Right atrium auricular region (tissue), 2 donors: ENCODE data around the gene WDR70. TPM values are rescaled to one million over a fixed set of nuclear protein-coding genes. Genes with fewer than 3 reads are reported as not detected.

Source experiments
- DNase-seq: peaks from one replicate; pipeline ENCODE4 v3.0.0-alpha.2; 2019; ENCODE audit warnings: low spot score
- H3K27ac ChIP-seq, 2 donors: fragments of 200-600 bp; sonication (generic); 1 replicate in 1 of 2; 2 replicates in 1 of 2; pipeline ENCODE4 v1.5.1; 2016 to 2019
- H3K27me3 ChIP-seq, 2 donors: fragments of 200-600 bp; sonication (generic); one replicate each; pipeline versions ENCODE4 v1.5.1 to v1.6.0; 2017 to 2019
- H3K36me3 ChIP-seq: fragments of 200-600 bp; sonication (generic); one replicate; pipeline ENCODE4 v1.5.1; 2016
- H3K4me1 ChIP-seq, 2 donors: fragments of 200-600 bp; sonication (generic); one replicate each; pipeline versions ENCODE4 v1.5.1 to v1.6.0; 2017 to 2019
- H3K4me3 ChIP-seq, 2 donors: fragments of 200-600 bp; sonication (generic); 1 replicate in 1 of 2; 2 replicates in 1 of 2; pipeline ENCODE4 v1.5.1; 2017 to 2019; ENCODE audit warnings: mild to moderate bottlenecking in 1 of 2, moderate library complexity in 1 of 2
- H3K9me3 ChIP-seq, 2 donors: fragments of 200-600 bp; sonication (generic); one replicate each; pipeline ENCODE4 v1.5.1; 2019
- total RNA-seq, 2 donors: library from RNA; depleted of rRNA; stranded (reverse); fragments of >200 nt; gene quantifications; one replicate each; pipeline ENCODE4 v1.1.0, GENCODE V29; 2016
- TF ChIP-seq, protein P1 (sequence below), 2 donors: fragments of 200-600 bp; sonication (generic); IDR thresholded peaks; one replicate each; pipeline ENCODE4 v1.5.1; 2019; ENCODE audit warnings: antibody characterized with exemption in 2 of 2

Gene WDR70
- total RNA-seq, 2 donors from 2014 or later = 8.2 to 12.2 TPM

- Histone ChIP-seq H3K4me1 (no peaks in the 10 kb centered on the region), H3K4me3 (no peak overlapping the region), H3K27me3 (no peaks in the 10 kb centered on the region), H3K27ac (no peak overlapping the region), H3K9me3 (no peaks in the 10 kb centered on the region), H3K36me3 (no peaks in the 10 kb centered on the region)
- DNase-seq = no peak
- TF ChIP-seq, protein P1, sequence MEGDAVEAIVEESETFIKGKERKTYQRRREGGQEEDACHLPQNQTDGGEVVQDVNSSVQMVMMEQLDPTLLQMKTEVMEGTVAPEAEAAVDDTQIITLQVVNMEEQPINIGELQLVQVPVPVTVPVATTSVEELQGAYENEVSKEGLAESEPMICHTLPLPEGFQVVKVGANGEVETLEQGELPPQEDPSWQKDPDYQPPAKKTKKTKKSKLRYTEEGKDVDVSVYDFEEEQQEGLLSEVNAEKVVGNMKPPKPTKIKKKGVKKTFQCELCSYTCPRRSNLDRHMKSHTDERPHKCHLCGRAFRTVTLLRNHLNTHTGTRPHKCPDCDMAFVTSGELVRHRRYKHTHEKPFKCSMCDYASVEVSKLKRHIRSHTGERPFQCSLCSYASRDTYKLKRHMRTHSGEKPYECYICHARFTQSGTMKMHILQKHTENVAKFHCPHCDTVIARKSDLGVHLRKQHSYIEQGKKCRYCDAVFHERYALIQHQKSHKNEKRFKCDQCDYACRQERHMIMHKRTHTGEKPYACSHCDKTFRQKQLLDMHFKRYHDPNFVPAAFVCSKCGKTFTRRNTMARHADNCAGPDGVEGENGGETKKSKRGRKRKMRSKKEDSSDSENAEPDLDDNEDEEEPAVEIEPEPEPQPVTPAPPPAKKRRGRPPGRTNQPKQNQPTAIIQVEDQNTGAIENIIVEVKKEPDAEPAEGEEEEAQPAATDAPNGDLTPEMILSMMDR (IDR thresholded peaks at IDR 0.05) = no peak
Observed at GRCh38 chr5:37710965-37711364, 331.8 kb downstream of the WDR70 start.

- H3K4me3 ChIP-seq = no peak overlapping the region
- DNase-seq = no peak
- H3K9me3 ChIP-seq = no peaks in the 10 kb centered on the region
- H3K4me1 ChIP-seq = peaks cover 0 to 12% of the 10 kb centered on the region in 2 donors
- no peaks in the 10 kb centered on the region for H3K27me3 ChIP-seq
- H3K36me3 ChIP-seq = no peaks in the 10 kb centered on the region
- TF ChIP-seq, protein P1 (IDR thresholded peaks at IDR 0.05) = no peak
- H3K27ac ChIP-seq = no peak overlapping the region
Observed at GRCh38 chr5:37712750-37713149, 333.6 kb downstream of the WDR70 start.

- Histone ChIP-seq H3K4me1 (peaks cover 0 to 19% of the 10 kb centered on the region in 2 donors), H3K36me3 (no peaks in the 10 kb centered on the region), H3K4me3 (no peak overlapping the region), H3K27me3 (no peaks in the 10 kb centered on the region), H3K9me3 (no peaks in the 10 kb centered on the region), H3K27ac (no peak overlapping the region)
- TF ChIP-seq, protein P1 (IDR thresholded peaks at IDR 0.05) = no peak
- no peak for DNase-seq
Observed at GRCh38 chr5:37714756-37715155, 335.6 kb downstream of the WDR70 start.

GRCh38 chr5:37715361-37715760 lies 336.2 kb downstream of the WDR70 start:
- Histone ChIP-seq H3K4me1 (peaks cover 0 to 19% of the 10 kb centered on the region in 2 donors), H3K4me3 (no peak overlapping the region), H3K27ac (no peak overlapping the region), H3K27me3 (no peaks in the 10 kb centered on the region), H3K36me3 (no peaks in the 10 kb centered on the region), H3K9me3 (no peaks in the 10 kb centered on the region)
- DNase-seq = no peak
- TF ChIP-seq, protein P1 (IDR thresholded peaks at IDR 0.05) = no peak

DNA sequence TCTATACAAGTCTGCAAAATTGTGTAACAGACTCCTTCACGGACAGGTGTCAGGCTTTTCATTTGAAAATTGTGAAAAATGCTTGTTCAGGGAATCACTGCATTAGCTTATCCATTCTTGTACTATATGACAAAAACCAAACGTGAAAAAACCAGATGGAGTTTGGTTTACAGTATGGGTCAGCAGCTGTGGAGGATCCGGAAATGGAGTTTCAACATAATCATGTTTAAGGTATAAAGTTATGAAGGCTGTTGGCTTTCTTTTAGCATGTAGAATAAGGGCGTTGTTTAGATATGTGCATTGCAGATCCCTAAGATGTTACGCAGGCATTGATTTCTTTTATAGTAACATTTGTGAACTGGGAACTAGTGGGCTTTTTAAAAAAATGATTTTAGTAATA lies 336.9 kb downstream of the WDR70 start:
- Histone ChIP-seq H3K27ac (no peak overlapping the region), H3K4me3 (no peak overlapping the region), H3K4me1 (peaks cover 0 to 19% of the 10 kb centered on the region in 2 donors), H3K27me3 (no peaks in the 10 kb centered on the region), H3K9me3 (no peaks in the 10 kb centered on the region), H3K36me3 (no peaks in the 10 kb centered on the region)
- TF ChIP-seq, protein P1 (IDR thresholded peaks at IDR 0.05) = no peak
- DNase-seq = no peak

GRCh38 chr5:37716405-37716804 lies 337.3 kb downstream of the WDR70 start:
- Histone ChIP-seq H3K4me3 (no peak overlapping the region), H3K4me1 (peaks cover 0 to 19% of the 10 kb centered on the region in 2 donors), H3K36me3 (no peaks in the 10 kb centered on the region), H3K27me3 (no peaks in the 10 kb centered on the region), H3K9me3 (no peaks in the 10 kb centered on the region), H3K27ac (no peak overlapping the region)
- DNase-seq = no peak
- TF ChIP-seq, protein P1 (IDR thresholded peaks at IDR 0.05) = no peak
